Neural cell (in vitro differentiated cells): ENCODE measurements around the gene SLC25A47. TPM values are rescaled to one million over a fixed set of nuclear protein-coding genes. Genes with fewer than 3 reads are reported as not detected.

Experiments
- H2AFZ ChIP-seq: fragments of 200-600, 300-800 bp; sonication (generic), shearing (Covaris generic); 2 replicates; pipeline ENCODE4 v1.6.0; 2014; ENCODE audit warnings: low read depth, mild to moderate bottlenecking, antibody characterized with exemption, low read length, moderate library complexity
- H3F3A ChIP-seq: fragments of 200-600 bp; shearing (Covaris generic); 2 replicates; pipeline ENCODE4 v1.6.1; 2016; ENCODE audit warnings: mild to moderate bottlenecking, moderate library complexity, mixed read lengths, antibody characterized with exemption, low read length; ENCODE audit not compliant: insufficient read depth, poor library complexity, severe bottlenecking
- H3K27ac ChIP-seq: fragments of 200-600, 300-800 bp; sonication (generic), shearing (Covaris generic); 2 replicates; pipeline ENCODE4 v1.5.1; 2014; ENCODE audit warnings: mild to moderate bottlenecking, low read length, moderate library complexity
- H3K27me3 ChIP-seq: fragments of 300-800, 200-600 bp; sonication (generic), shearing (Covaris generic); 2 replicates; pipeline ENCODE4 v1.6.0; 2014; ENCODE audit warnings: mild to moderate bottlenecking, low read depth, low read length, moderate library complexity; ENCODE audit not compliant: insufficient read depth
- H3K36me3 ChIP-seq: fragments of 300-800, 200-600 bp; sonication (generic), shearing (Covaris generic); 2 replicates; pipeline ENCODE4 v1.5.1; 2014; ENCODE audit warnings: mild to moderate bottlenecking, antibody characterized with exemption, low read length, moderate library complexity; ENCODE audit not compliant: insufficient read depth
- H3K4me2 ChIP-seq: fragments of 300-800, 200-600 bp; sonication (generic), shearing (Covaris generic); 2 replicates; pipeline ENCODE4 v1.6.0; 2014; ENCODE audit warnings: mild to moderate bottlenecking, low read length
- H3K4me3 ChIP-seq: fragments of 300-800, 200-600 bp; sonication (generic), shearing (Covaris generic); 2 replicates; pipeline ENCODE4 v1.5.1; 2014; ENCODE audit warnings: mild to moderate bottlenecking, low read length, moderate library complexity
- H3K79me2 ChIP-seq: fragments of 200-600 bp; shearing (Covaris generic); replicated peaks from 2 replicates; pipeline ENCODE4 v1.6.0; 2014; ENCODE audit warnings: mild to moderate bottlenecking, low read length, moderate library complexity; ENCODE audit not compliant: insufficient read depth
- H3K9ac ChIP-seq: fragments of 300-800, 200-600 bp; sonication (generic), shearing (Covaris generic); 2 replicates; pipeline ENCODE4 v1.6.1; 2016; ENCODE audit warnings: mild to moderate bottlenecking, low read length, mixed read lengths
- H3K9me2 ChIP-seq: fragments of 200-600 bp; shearing (Covaris generic); 2 replicates; pipeline ENCODE4 v1.6.1; 2016; ENCODE audit warnings: mild to moderate bottlenecking, low read length, mixed read lengths; ENCODE audit not compliant: insufficient read depth
- H3K9me3 ChIP-seq: fragments of 200-600, 300-800 bp; sonication (generic), shearing (Covaris generic); 2 replicates; pipeline ENCODE4 v1.6.1; 2016; ENCODE audit warnings: mild to moderate bottlenecking, mixed run types, low read length, moderate library complexity, mixed read lengths
- H4K20me1 ChIP-seq: fragments of 200-600 bp; shearing (Covaris generic); 2 replicates; pipeline ENCODE4 v1.6.1; 2016; ENCODE audit warnings: mild to moderate bottlenecking, mixed run types; ENCODE audit not compliant: insufficient read depth
- CTCF ChIP-seq: fragments of 450-650 bp; IDR thresholded peaks from 2 replicates; pipeline ENCODE4 v1.5.1; 2014; ENCODE audit warnings: antibody characterized with exemption, mild to moderate bottlenecking, moderate library complexity; ENCODE audit not compliant: poor library complexity, severe bottlenecking
- EP300 ChIP-seq: fragments of 450-650 bp; conservative IDR thresholded peaks from 2 replicates; pipeline ENCODE4 v1.6.1; 2014; ENCODE audit warnings: antibody characterized with exemption, mild to moderate bottlenecking, moderate library complexity; ENCODE audit not compliant: poor library complexity, severe bottlenecking
- EZH2 ChIP-seq: fragments of 200-600, 300-800 bp; shearing (Covaris generic), sonication (generic); IDR thresholded peaks from 2 replicates; pipeline ENCODE4 v1.6.1; 2014; ENCODE audit warnings: antibody characterized with exemption, low read length, borderline replicate concordance, mild to moderate bottlenecking; ENCODE audit not compliant: insufficient read depth, poor library complexity, severe bottlenecking
- MXI1 ChIP-seq: fragments of 450-650 bp; conservative IDR thresholded peaks from 2 replicates; pipeline ENCODE4 v1.6.1; 2014; ENCODE audit warnings: antibody characterized with exemption, mild to moderate bottlenecking; ENCODE audit not compliant: poor library complexity, severe bottlenecking
- POLR2AphosphoS5 ChIP-seq: IDR thresholded peaks from 2 replicates; pipeline ENCODE4 v1.6.1; 2012
- RAD21 ChIP-seq: fragments of 450-650 bp; conservative IDR thresholded peaks from 2 replicates; pipeline ENCODE4 v1.6.1; 2014; ENCODE audit warnings: antibody characterized with exemption, mild to moderate bottlenecking, moderate library complexity
- REST ChIP-seq: IDR thresholded peaks from 2 replicates; pipeline ENCODE4 v1.6.1; 2012; ENCODE audit warnings: borderline replicate concordance
- SMC3 ChIP-seq: fragments of 450-650 bp; conservative IDR thresholded peaks from 2 replicates; pipeline ENCODE4 v1.6.1; 2014; ENCODE audit warnings: antibody characterized with exemption, mild to moderate bottlenecking, moderate library complexity; ENCODE audit not compliant: poor library complexity
- TAF1 ChIP-seq: IDR thresholded peaks from 2 replicates; pipeline ENCODE4 v1.6.1; 2012; ENCODE audit warnings: low read depth
- polyA plus RNA-seq: library from polyadenylated mRNA; depleted of rRNA; stranded (reverse); fragments of >200 nt; gene quantifications from 2 replicates; pipeline ENCODE4 v1.2.3, GENCODE V29; 2014

SLC25A47 gene
- polyA plus RNA-seq, 1 donor from 2014 or later = not detected

GRCh38 chr14:100312877-100313400 lies 10.2 kb upstream of the SLC25A47 start:
- TF ChIP-seq MXI1 = no peak
- TF ChIP-seq EP300 = no peak
- Histone ChIP-seq H3K9me3 (no peaks in the 10 kb centered on the region), H3F3A (no peaks in the 10 kb centered on the region), H3K36me3 (no peaks in the 10 kb centered on the region), H2AFZ (no peak overlapping the region), H3K9me2 (no peaks in the 10 kb centered on the region), H3K27ac (no peak overlapping the region), H3K4me3 (no peak overlapping the region), H4K20me1 (no peaks in the 10 kb centered on the region), H3K27me3 (no peaks in the 10 kb centered on the region), H3K79me2 (peaks cover 7% of the 10 kb centered on the region), H3K4me2 (no peak overlapping the region), H3K9ac (no peak overlapping the region)

GRCh38 chr14:100313464-100314230 lies 9.5 kb upstream of the SLC25A47 start:
- H2AFZ ChIP-seq = no peak overlapping the region
- H3F3A ChIP-seq = no peaks in the 10 kb centered on the region
- no peaks in the 10 kb centered on the region for H3K27me3 ChIP-seq
- H3K27ac ChIP-seq = no peak overlapping the region
- H3K4me3 ChIP-seq = no peak overlapping the region
- H3K9me2 ChIP-seq = no peaks in the 10 kb centered on the region
- TF ChIP-seq POLR2AphosphoS5 = no peak
- no peak for TF ChIP-seq RAD21
- TF ChIP-seq SMC3 = no peak
- no peak for TF ChIP-seq REST
- no peak for TF ChIP-seq MXI1
- TF ChIP-seq EZH2 = no peak
- no peak for TF ChIP-seq CTCF
- TF ChIP-seq EP300 = no peak
- TF ChIP-seq TAF1 = no peak
- H4K20me1 ChIP-seq = no peaks in the 10 kb centered on the region
- H3K9ac ChIP-seq = no peak overlapping the region
- no peak overlapping the region for H3K4me2 ChIP-seq
- H3K9me3 ChIP-seq = no peaks in the 10 kb centered on the region
- H3K79me2 ChIP-seq = peaks cover under 1% of the 10 kb centered on the region
- H3K36me3 ChIP-seq = no peaks in the 10 kb centered on the region
